IPS-15b (cell line): Measurements from ENCODE around the gene EML4.

ENCODE experiments used
- H3K27me3 ChIP-seq: one replicate; pipeline ENCODE4 v1.6.1; 2013; ENCODE audit warnings: low read length; ENCODE audit not compliant: control insufficient read depth, insufficient read depth
- H3K36me3 ChIP-seq: one replicate; pipeline ENCODE4 v1.6.1; 2013; ENCODE audit warnings: low read length; ENCODE audit not compliant: control insufficient read depth, insufficient read depth
- H3K4me1 ChIP-seq: one replicate; pipeline ENCODE4 v1.6.1; 2013; ENCODE audit warnings: mild to moderate bottlenecking, low read length; ENCODE audit not compliant: control insufficient read depth, insufficient read depth
- H3K4me3 ChIP-seq: one replicate; pipeline ENCODE4 v1.5.1; 2013; ENCODE audit warnings: low read depth, low read length
- H3K9ac ChIP-seq: one replicate; pipeline ENCODE4 v1.6.1; 2013; ENCODE audit warnings: low read depth, mild to moderate bottlenecking, low read length
- H3K9me3 ChIP-seq: one replicate; pipeline ENCODE4 v1.6.1; 2013; ENCODE audit warnings: mild to moderate bottlenecking, low read length; ENCODE audit not compliant: control insufficient read depth, insufficient read depth

Gene EML4

GRCh38 chr2:42361728-42362283, 192.7 kb downstream of the EML4 start:
- Histone ChIP-seq H3K36me3 (no peaks in the 10 kb centered on the region), H3K27me3 (no peaks in the 10 kb centered on the region), H3K9me3 (no peaks in the 10 kb centered on the region), H3K4me1 (peaks cover 5% of the 10 kb centered on the region), H3K9ac (peak overlapping the region; percentile 57), H3K4me3 (peak overlapping the region; percentile 55)

GRCh38 chr2:42363413-42363812, 194.3 kb downstream of the EML4 start:
- Histone ChIP-seq H3K9me3 (no peaks in the 10 kb centered on the region), H3K9ac (no peak overlapping the region), H3K36me3 (no peaks in the 10 kb centered on the region), H3K4me3 (no peak overlapping the region), H3K4me1 (peaks cover 5% of the 10 kb centered on the region), H3K27me3 (no peaks in the 10 kb centered on the region)

- no peaks in the 10 kb centered on the region for H3K27me3 ChIP-seq
- H3K36me3 ChIP-seq, result no peaks in the 10 kb centered on the region
- H3K9ac ChIP-seq, result no peak overlapping the region
- no peaks in the 10 kb centered on the region for H3K9me3 ChIP-seq
- no peak overlapping the region for H3K4me3 ChIP-seq
- H3K4me1 ChIP-seq, result peaks cover 11% of the 10 kb centered on the region
Observed at GRCh38 chr2:42364658-42365057, 195.5 kb downstream of the EML4 start.

GRCh38 chr2:42366411-42366810, 197.3 kb downstream of the EML4 start:
- Histone ChIP-seq H3K9ac (no peak overlapping the region), H3K4me3 (no peak overlapping the region), H3K9me3 (no peaks in the 10 kb centered on the region)

GRCh38 chr2:42367835-42368234, 198.7 kb downstream of the EML4 start:
- Histone ChIP-seq H3K27me3 (no peaks in the 10 kb centered on the region), H3K4me3 (no peak overlapping the region), H3K9ac (no peak overlapping the region), H3K36me3 (no peaks in the 10 kb centered on the region), H3K4me1 (peaks cover 9% of the 10 kb centered on the region), H3K9me3 (no peaks in the 10 kb centered on the region)

More at GRCh38 chr2:42366411-42366810, 197.3 kb downstream of the EML4 start:
- no peaks in the 10 kb centered on the region for H3K27me3 ChIP-seq
- H3K36me3 ChIP-seq, result no peaks in the 10 kb centered on the region
- H3K4me1 ChIP-seq, result peaks cover 9% of the 10 kb centered on the region

GRCh38 chr2:42368817-42369531, 199.8 kb downstream of the EML4 start:
- Histone ChIP-seq H3K9ac (no peak overlapping the region), H3K4me1 (peaks cover 9% of the 10 kb centered on the region), H3K9me3 (no peaks in the 10 kb centered on the region), H3K27me3 (no peaks in the 10 kb centered on the region), H3K36me3 (no peaks in the 10 kb centered on the region), H3K4me3 (no peak overlapping the region)

- Histone ChIP-seq H3K4me1 (peaks cover 9% of the 10 kb centered on the region), H3K9ac (no peak overlapping the region), H3K4me3 (no peak overlapping the region), H3K9me3 (no peaks in the 10 kb centered on the region), H3K36me3 (no peaks in the 10 kb centered on the region), H3K27me3 (no peaks in the 10 kb centered on the region)
Observed at GRCh38 chr2:42369532-42370229, 200.5 kb downstream of the EML4 start.

- Histone ChIP-seq H3K4me1 (peaks cover 9% of the 10 kb centered on the region), H3K9ac (no peak overlapping the region), H3K36me3 (no peaks in the 10 kb centered on the region), H3K9me3 (no peaks in the 10 kb centered on the region), H3K4me3 (no peak overlapping the region), H3K27me3 (no peaks in the 10 kb centered on the region)
Observed at GRCh38 chr2:42371611-42372473, 202.7 kb downstream of the EML4 start.

GRCh38 chr2:42372474-42373200, 203.5 kb downstream of the EML4 start:
- no peaks in the 10 kb centered on the region for H3K36me3 ChIP-seq
- no peaks in the 10 kb centered on the region for H3K27me3 ChIP-seq
- H3K9ac ChIP-seq, result no peak overlapping the region
- no peak overlapping the region for H3K4me3 ChIP-seq
- H3K9me3 ChIP-seq, result no peaks in the 10 kb centered on the region
- H3K4me1 ChIP-seq, result peaks cover 9% of the 10 kb centered on the region

- no peak overlapping the region for H3K9ac ChIP-seq
- H3K27me3 ChIP-seq, result no peaks in the 10 kb centered on the region
- H3K4me3 ChIP-seq, result no peak overlapping the region
- H3K9me3 ChIP-seq, result no peaks in the 10 kb centered on the region
- H3K4me1 ChIP-seq, result no peaks in the 10 kb centered on the region
- no peaks in the 10 kb centered on the region for H3K36me3 ChIP-seq
Observed at GRCh38 chr2:42376758-42377157, 207.6 kb downstream of the EML4 start.

- Histone ChIP-seq H3K9ac (no peak overlapping the region), H3K9me3 (no peaks in the 10 kb centered on the region), H3K36me3 (no peaks in the 10 kb centered on the region), H3K27me3 (no peaks in the 10 kb centered on the region), H3K4me3 (no peak overlapping the region), H3K4me1 (no peaks in the 10 kb centered on the region)
Observed at GRCh38 chr2:42378415-42378814, 209.3 kb downstream of the EML4 start.
